Mesenchymal stem cell (in vitro differentiated cells and primary cell): ENCODE measurements around the gene ERGIC3.
"Not testable (repeated sequence)": the region's sequence is repeated elsewhere in the genome, so short reads cannot be mapped to it uniquely, and the experiment has no call there.

Experiments used
- DNase-seq: peaks from one replicate; pipeline ENCODE4 v3.0.0-alpha.2; 2013
- H2AFZ ChIP-seq: one replicate; pipeline ENCODE4 v1.6.1; 2013; ENCODE audit warnings: low read depth, mild to moderate bottlenecking, control low read depth, inconsistent platforms, low read length, moderate library complexity
- H2AK5ac ChIP-seq: 2 replicates; pipeline ENCODE4 v1.6.1; 2013; ENCODE audit warnings: low read length, moderate library complexity, mild to moderate bottlenecking, inconsistent platforms; ENCODE audit not compliant: severe bottlenecking
- H2BK120ac ChIP-seq: one replicate; pipeline ENCODE4 v1.6.1; 2013; ENCODE audit warnings: low read depth, mild to moderate bottlenecking, inconsistent platforms, low read length, moderate library complexity
- H2BK12ac ChIP-seq, 2 experiments: one replicate each; pipeline ENCODE4 v1.6.1; 2013; ENCODE audit warnings: inconsistent platforms in 2 of 2, low read length in 2 of 2, mild to moderate bottlenecking in 2 of 2, moderate library complexity in 2 of 2, control low read depth in 1 of 2
- H2BK15ac ChIP-seq: one replicate; pipeline ENCODE4 v1.6.1; 2013; ENCODE audit warnings: mild to moderate bottlenecking, low read depth, inconsistent platforms; ENCODE audit not compliant: poor library complexity, severe bottlenecking
- H2BK5ac ChIP-seq: 2 replicates; pipeline ENCODE4 v1.6.1; 2013; ENCODE audit warnings: low read depth, mild to moderate bottlenecking, low read length, control low read depth, inconsistent platforms; ENCODE audit not compliant: poor library complexity, severe bottlenecking
- H3K14ac ChIP-seq, 2 experiments: one replicate each; pipeline ENCODE4 v1.6.1; 2013; ENCODE audit warnings: inconsistent platforms in 2 of 2, low read length in 2 of 2, control low read depth in 1 of 2, mild to moderate bottlenecking in 1 of 2, moderate library complexity in 1 of 2
- H3K18ac ChIP-seq, 2 experiments: one replicate each; pipeline ENCODE4 v1.6.1; 2013; ENCODE audit warnings: inconsistent platforms in 2 of 2, low read length in 2 of 2, control low read depth in 1 of 2, low read depth in 1 of 2, mild to moderate bottlenecking in 1 of 2
- H3K23ac ChIP-seq, 2 experiments: one replicate each; pipeline ENCODE4 v1.6.1; 2013; ENCODE audit warnings: inconsistent platforms in 2 of 2, low read length in 2 of 2, mild to moderate bottlenecking in 2 of 2, moderate library complexity in 2 of 2, control low read depth in 1 of 2
- H3K27ac ChIP-seq: 2 replicates; pipeline ENCODE4 v1.5.1; 2013; ENCODE audit warnings: mild to moderate bottlenecking, moderate library complexity, low read length, control low read depth, inconsistent platforms; ENCODE audit not compliant: poor library complexity, severe bottlenecking
- H3K27me3 ChIP-seq, 2 experiments: 2 replicates each; pipeline versions ENCODE4 v1.6.1 to v1.7.0; 2013; ENCODE audit warnings: low read length in 2 of 2, mild to moderate bottlenecking in 2 of 2, moderate library complexity in 2 of 2, control low read depth in 1 of 2, inconsistent platforms in 1 of 2; ENCODE audit not compliant: control insufficient read depth in 1 of 2, insufficient read depth in 1 of 2
- H3K36me3 ChIP-seq, 2 experiments: 2 replicates each; pipeline versions ENCODE4 v1.6.1 to v1.7.0; 2013; ENCODE audit warnings: low read length in 2 of 2, control low read depth in 1 of 2, inconsistent platforms in 1 of 2, low read depth in 1 of 2, mild to moderate bottlenecking in 1 of 2; ENCODE audit not compliant: insufficient read depth in 2 of 2, control insufficient read depth in 1 of 2
- H3K4ac ChIP-seq, 2 experiments: one replicate each; pipeline ENCODE4 v1.6.1; 2013; ENCODE audit warnings: inconsistent platforms in 2 of 2, low read length in 2 of 2, mild to moderate bottlenecking in 2 of 2, moderate library complexity in 2 of 2, control low read depth in 1 of 2, low read depth in 1 of 2
- H3K4me1 ChIP-seq: 2 replicates; pipeline ENCODE4 v1.6.1; 2013; ENCODE audit warnings: low read depth, low read length, control low read depth; ENCODE audit not compliant: control insufficient read depth, insufficient read depth
- H3K4me2 ChIP-seq: 2 replicates; pipeline ENCODE4 v1.6.1; 2013; ENCODE audit warnings: low read length, mild to moderate bottlenecking, inconsistent platforms; ENCODE audit not compliant: poor library complexity, severe bottlenecking
- H3K4me3 ChIP-seq, 2 experiments: 2 replicates each; pipeline versions ENCODE4 v1.5.1 to v1.7.0; 2013; ENCODE audit warnings: low read length in 2 of 2, mild to moderate bottlenecking in 2 of 2, control low read depth in 1 of 2, low read depth in 1 of 2; ENCODE audit not compliant: insufficient read depth in 1 of 2
- H3K79me1 ChIP-seq: replicated peaks from 2 replicates; pipeline ENCODE4 v1.6.1; 2013; ENCODE audit warnings: mild to moderate bottlenecking, control low read depth, low read length, inconsistent platforms; ENCODE audit not compliant: poor library complexity, severe bottlenecking
- H3K9ac ChIP-seq: 2 replicates; pipeline ENCODE4 v1.7.0; 2013; ENCODE audit warnings: mild to moderate bottlenecking, low read length, moderate library complexity
- H3K9me3 ChIP-seq: 2 replicates; pipeline ENCODE4 v1.7.0; 2013; ENCODE audit warnings: mild to moderate bottlenecking, low read length; ENCODE audit not compliant: control insufficient read depth
- H4K8ac ChIP-seq: one replicate; pipeline ENCODE4 v1.6.1; 2013; ENCODE audit warnings: inconsistent platforms, mild to moderate bottlenecking, low read length, moderate library complexity
- H4K91ac ChIP-seq: one replicate; pipeline ENCODE4 v1.6.1; 2013; ENCODE audit warnings: mild to moderate bottlenecking, low read length, inconsistent platforms
- WGBS: methylation state at CpG from one replicate; pipeline ENCODE4 v1.1.7; 2013; ENCODE audit warnings: mixed read lengths; 5-methylcytosine and 5-hydroxymethylcytosine counted together

Gene ERGIC3

GRCh38 chr20:35544436-35544835, 2.6 kb downstream of the ERGIC3 start:
- H3K14ac ChIP-seq: no peak overlapping the region

GRCh38 chr20:35544941-35545340, 3.1 kb downstream of the ERGIC3 start:
- H3K23ac ChIP-seq, H3K27ac ChIP-seq, H3K4me3 ChIP-seq, H3K9ac ChIP-seq, H4K8ac ChIP-seq, H3K4me2 ChIP-seq, H3K14ac ChIP-seq, H2BK12ac ChIP-seq, H3K27me3 ChIP-seq, H2AFZ ChIP-seq, H3K18ac ChIP-seq, H2BK15ac ChIP-seq, H3K9me3 ChIP-seq, H2AK5ac ChIP-seq, H3K4ac ChIP-seq, H4K91ac ChIP-seq, H2BK120ac ChIP-seq, H2BK5ac ChIP-seq: not testable (repeated sequence)
- WGBS: 98% methylated on average over 7 of the region's 7 CpGs
- peaks cover 15% of the 10 kb centered on the region for H3K4me1 ChIP-seq
- peaks cover 30 to 68% of the 10 kb centered on the region in 2 experiments for H3K36me3 ChIP-seq
- DNase-seq: peak; percentile 12
- peaks cover 32% of the 10 kb centered on the region for H3K79me1 ChIP-seq

More at GRCh38 chr20:35544436-35544835, 2.6 kb downstream of the ERGIC3 start:
- Histone ChIP-seq H4K91ac (no peak overlapping the region), H3K79me1 (peaks cover 31% of the 10 kb centered on the region), H3K27me3 (no peaks in the 10 kb centered on the region), H3K9ac (no peak overlapping the region), H2BK5ac (no peak overlapping the region), H3K27ac (no peak overlapping the region), H3K9me3 (no peaks in the 10 kb centered on the region), H3K4me2 (no peak overlapping the region), H2BK120ac (no peak overlapping the region), H2BK15ac (no peak overlapping the region), H3K4me1 (peaks cover 15% of the 10 kb centered on the region), H3K23ac (no peak overlapping the region), H2AK5ac (no peak overlapping the region), H2AFZ (no peak overlapping the region), H3K4ac (no peak overlapping the region), H2BK12ac (no peak overlapping the region), H4K8ac (no peak overlapping the region), H3K36me3 (peaks cover 30 to 63% of the 10 kb centered on the region in 2 experiments), H3K4me3 (no peak overlapping the region), H3K18ac (no peak overlapping the region)
- DNase-seq: no peak
- 98% methylated on average over 16 of the region's 16 CpGs for WGBS

GRCh38 chr20:35546127-35546526, 4.2 kb downstream of the ERGIC3 start:
- H3K18ac ChIP-seq: no peak overlapping the region
- peaks cover 14% of the 10 kb centered on the region for H3K4me1 ChIP-seq
- WGBS: 94% methylated on average over 1 of the region's 1 CpG
- no peak overlapping the region for H3K14ac ChIP-seq
- no peak overlapping the region for H2BK12ac ChIP-seq
- no peak overlapping the region for H2BK5ac ChIP-seq
- no peak overlapping the region for H2BK15ac ChIP-seq
- no peak overlapping the region for H2AK5ac ChIP-seq
- no peak overlapping the region for H3K4ac ChIP-seq
- H3K27me3 ChIP-seq: no peaks in the 10 kb centered on the region
- no peak overlapping the region for H3K27ac ChIP-seq
- no peak overlapping the region for H3K4me3 ChIP-seq
- H2AFZ ChIP-seq: no peak overlapping the region
- peaks cover 32% of the 10 kb centered on the region for H3K79me1 ChIP-seq
- no peak overlapping the region for H3K9ac ChIP-seq
- no peak overlapping the region for H3K23ac ChIP-seq
- H2BK120ac ChIP-seq: no peak overlapping the region
- H3K9me3 ChIP-seq: no peaks in the 10 kb centered on the region
- no peak overlapping the region for H3K4me2 ChIP-seq
- H4K8ac ChIP-seq: no peak overlapping the region
- H4K91ac ChIP-seq: no peak overlapping the region
- DNase-seq: no peak
- peaks cover 37 to 77% of the 10 kb centered on the region in 2 experiments for H3K36me3 ChIP-seq

- no peak overlapping the region for H2BK120ac ChIP-seq
- WGBS: 97% methylated on average over 8 of the region's 9 CpGs
- H3K4me1 ChIP-seq: peaks cover 11% of the 10 kb centered on the region
- H3K4me3 ChIP-seq: no peak overlapping the region
- no peak overlapping the region for H2AK5ac ChIP-seq
- DNase-seq: no peak
- no peak overlapping the region for H3K27ac ChIP-seq
- H3K9me3 ChIP-seq: no peaks in the 10 kb centered on the region
- peaks cover 49 to 89% of the 10 kb centered on the region in 2 experiments for H3K36me3 ChIP-seq
- no peak overlapping the region for H3K18ac ChIP-seq
- H4K91ac ChIP-seq: no peak overlapping the region
- peaks cover 35% of the 10 kb centered on the region for H3K79me1 ChIP-seq
- no peak overlapping the region for H3K14ac ChIP-seq
- no peak overlapping the region for H3K9ac ChIP-seq
- no peak overlapping the region for H2AFZ ChIP-seq
- H3K4ac ChIP-seq: no peak overlapping the region
- no peaks in the 10 kb centered on the region for H3K27me3 ChIP-seq
- no peak overlapping the region for H2BK5ac ChIP-seq
- H3K4me2 ChIP-seq: no peak overlapping the region
- H3K23ac ChIP-seq: no peak overlapping the region
- no peak overlapping the region for H2BK15ac ChIP-seq
- H4K8ac ChIP-seq: no peak overlapping the region
- no peak overlapping the region for H2BK12ac ChIP-seq
Measured at GRCh38 chr20:35547329-35547728, 5.5 kb downstream of the ERGIC3 start.
